G401.6 (cell line): ENCODE data around the gene GSS.

ENCODE experiments used
- FAIRE-seq: peaks from 2 replicates; lab custom pipeline; 2012; peaks lifted over from hg19 to GRCh38; lab: Jason Lieb, UNC

The GSS gene

DNA sequence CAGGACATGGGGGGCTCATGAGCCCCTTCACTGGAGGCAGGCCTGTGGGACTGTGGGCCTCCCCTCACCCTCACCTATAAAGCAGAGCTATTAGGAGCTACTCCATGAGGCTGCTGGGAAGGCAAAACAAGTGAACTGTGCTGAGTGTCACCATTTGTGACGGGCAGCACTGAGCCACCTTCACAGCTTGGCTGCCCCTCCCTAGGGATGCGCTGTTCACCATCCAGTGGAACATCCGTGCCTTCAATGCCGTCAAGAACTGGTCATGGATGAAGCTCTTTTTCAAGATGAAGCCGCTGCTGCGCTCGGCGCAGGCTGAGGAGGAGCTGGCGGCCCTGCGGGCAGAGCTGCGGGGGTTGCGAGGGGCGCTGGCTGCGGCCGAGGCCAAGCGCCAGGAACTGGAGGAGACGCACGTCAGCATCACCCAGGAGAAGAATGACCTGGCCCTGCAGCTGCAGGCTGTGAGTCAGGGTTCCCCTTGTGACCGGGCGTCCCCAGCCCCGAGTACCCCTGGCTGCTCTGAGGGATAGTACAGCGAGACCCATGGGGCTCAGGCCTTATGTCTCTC lies 38.4 kb upstream of the GSS start:
- no peak for FAIRE-seq

DNA sequence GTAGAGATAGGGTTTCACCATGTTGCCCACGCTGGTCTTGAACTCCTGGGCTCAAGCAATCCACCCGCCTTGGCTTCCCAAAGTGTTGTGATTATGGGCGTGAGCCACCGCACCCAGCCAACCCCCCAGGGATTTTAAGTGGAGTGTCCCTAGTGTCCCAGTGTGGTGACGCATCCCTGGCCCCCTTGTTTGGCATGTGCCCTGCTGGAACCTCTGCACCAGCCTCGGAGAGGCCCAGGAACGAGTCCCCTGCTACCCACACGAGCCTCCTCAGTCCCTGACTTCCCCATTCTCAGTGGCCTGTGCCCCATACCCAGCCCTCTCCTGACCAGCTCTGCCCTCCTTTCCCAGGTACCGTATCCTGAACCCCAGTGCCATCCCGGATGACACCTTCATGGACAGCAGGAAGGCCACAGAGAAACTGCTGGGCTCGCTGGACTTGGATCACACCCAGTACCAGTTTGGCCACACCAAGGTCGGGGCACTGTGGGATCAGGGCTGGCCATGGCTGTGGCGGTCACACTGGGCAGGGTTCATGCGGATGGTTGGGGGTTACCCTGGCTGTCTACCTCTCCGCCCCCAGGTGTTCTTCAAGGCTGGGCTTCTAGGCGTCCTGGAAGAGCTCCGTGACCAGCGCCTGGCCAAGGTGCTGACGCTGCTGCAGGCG lies 37.3 kb upstream of the GSS start:
- no peak for FAIRE-seq

DNA sequence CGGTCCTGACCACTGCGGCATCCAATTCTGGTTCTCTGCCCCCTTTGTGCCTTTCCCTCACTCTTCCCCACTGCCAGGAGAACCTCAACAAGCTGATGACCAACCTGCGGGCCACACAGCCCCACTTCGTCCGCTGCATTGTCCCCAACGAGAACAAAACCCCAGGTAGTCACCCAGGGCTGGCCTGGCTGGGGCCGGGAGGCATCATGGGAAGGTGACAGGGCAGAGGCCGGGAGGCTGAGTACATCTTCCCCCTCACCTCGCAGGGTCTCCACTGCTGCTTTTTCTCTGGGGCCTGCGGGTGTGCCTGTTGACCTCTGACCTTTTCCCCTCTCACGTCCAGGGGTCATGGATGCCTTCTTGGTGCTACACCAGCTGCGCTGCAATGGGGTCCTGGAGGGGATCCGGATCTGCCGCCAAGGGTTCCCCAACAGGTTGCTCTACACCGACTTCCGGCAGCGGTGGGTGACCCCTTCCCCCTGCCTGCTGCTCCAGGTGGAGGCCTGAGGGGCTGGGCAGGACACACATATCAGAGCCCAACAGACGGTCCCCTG lies 35.1 kb upstream of the GSS start:
- no peak for FAIRE-seq

DNA sequence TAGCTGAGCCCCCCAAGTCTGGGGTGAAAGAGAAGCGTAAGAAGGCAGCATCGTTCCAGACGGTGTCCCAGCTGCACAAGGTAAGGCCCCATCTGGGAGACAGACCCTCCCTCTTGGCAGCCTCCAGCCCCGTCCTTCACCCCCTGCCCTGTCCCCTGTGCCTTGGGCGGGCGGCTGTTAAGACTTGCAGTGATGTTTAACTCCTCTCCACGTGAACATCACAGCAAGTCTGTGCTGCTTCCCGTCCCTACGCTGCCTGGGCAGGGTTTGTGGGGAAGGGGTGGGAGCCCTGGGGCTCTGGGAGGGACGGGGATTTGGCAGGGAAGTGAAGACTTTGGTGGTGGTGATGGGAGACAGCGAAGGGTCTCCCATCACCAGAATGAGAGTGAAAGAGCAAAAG lies 34.6 kb upstream of the GSS start:
- no peak for FAIRE-seq

DNA sequence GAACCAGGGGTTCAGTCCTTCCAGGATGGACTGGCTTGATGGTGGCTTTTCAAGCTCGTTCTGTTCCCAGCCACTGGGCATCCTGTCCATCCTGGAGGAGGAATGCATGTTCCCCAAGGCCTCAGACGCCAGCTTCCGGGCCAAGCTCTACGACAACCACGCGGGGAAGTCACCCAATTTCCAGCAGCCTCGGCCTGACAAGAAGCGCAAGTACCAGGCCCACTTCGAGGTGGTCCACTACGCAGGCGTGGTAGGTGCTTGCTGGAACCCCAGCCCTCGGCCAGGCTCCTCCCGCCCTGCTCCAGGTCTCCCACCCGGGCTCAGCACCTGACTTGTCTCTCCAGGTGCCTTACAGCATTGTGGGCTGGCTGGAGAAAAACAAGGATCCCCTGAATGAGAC lies 34.1 kb upstream of the GSS start:
- no peak for FAIRE-seq

GRCh38 chr20:34989118-34989517 lies 33.5 kb upstream of the GSS start:
- no peak for FAIRE-seq

GRCh38 chr20:34988191-34988540 lies 32.6 kb upstream of the GSS start:
- no peak for FAIRE-seq

- FAIRE-seq, result no peak
Measured at GRCh38 chr20:34987288-34988190, 31.9 kb upstream of the GSS start.

- no peak for FAIRE-seq
Measured at GRCh38 chr20:34986311-34987287, 31.0 kb upstream of the GSS start.

DNA sequence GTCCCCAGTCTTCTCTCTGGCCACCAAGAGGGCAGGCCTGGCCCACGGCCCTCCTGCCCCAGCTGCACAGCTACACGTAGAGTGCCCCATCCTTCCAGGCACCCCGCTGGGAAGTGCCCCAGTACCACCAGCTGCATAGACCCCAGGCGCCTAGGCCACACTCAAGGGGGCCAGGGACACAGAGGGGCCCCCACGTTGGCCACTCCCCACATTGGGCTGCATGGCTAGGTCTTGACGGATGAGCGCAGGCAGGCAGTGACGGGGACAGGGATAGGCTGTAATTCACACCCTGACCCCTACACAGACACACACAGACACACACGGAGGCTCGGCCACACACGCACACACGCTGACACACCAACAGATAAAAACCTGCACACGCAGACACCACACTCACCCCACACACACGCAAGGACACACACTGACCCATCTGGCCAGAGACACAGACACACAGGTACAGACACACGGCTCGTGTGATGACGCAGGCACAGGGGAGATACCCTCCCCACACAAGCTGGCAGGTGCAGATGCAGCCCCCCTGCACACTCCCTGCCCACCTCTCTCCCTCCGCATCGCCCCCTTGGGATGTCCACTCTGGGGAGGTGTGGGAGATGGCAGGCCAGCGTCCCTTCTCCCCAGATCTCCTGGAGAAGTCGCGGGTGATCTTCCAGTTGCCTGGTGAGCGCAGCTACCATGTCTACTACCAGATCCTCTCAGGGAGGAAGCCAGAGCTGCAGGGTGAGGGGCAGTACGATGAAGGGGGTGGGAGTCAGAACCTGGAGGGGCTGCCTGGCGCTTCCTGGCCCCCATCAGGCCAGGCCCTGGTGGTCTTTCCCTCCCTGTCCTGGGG lies 30.1 kb upstream of the GSS start:
- FAIRE-seq, result no peak

GRCh38 chr20:34984756-34985261 lies 29.2 kb upstream of the GSS start:
- no peak for FAIRE-seq

GRCh38 chr20:34983995-34984735 lies 28.6 kb upstream of the GSS start:
- no peak for FAIRE-seq

DNA sequence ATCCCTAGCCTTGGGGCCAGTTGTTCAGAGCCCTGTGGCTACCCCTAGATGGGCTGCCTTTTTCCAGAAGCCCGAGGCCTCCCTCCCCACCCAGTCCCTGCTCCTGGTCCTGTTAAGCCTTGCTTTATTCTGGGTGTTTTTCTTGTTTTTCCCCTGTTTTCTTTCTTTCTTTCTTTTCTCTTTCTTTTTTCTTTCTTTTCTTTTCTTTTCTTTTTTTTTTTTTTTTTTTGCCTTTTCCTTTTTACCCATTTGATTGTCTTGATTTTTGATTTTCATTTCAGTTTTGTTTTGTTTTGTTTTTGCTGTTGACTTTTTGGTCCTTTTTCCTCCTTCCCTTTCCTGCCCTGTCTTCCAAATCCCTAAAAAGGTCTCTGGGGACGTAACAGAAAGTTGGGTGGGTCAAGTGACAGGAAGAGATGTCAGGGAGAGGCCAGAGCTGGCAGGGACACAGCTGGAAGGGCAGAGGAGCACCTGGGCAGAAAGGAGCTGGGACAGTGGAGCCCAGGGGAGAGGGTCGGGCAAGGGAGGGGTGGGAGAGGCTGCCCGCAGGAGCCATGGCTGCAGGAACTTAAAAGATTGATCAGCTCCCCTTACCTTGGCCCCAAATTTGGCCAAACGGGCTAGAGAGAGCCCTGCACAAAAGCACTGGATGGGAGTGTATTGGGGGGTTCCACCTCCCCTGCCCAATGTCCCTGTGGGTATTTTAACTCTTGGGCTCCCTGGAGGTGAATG lies 27.6 kb upstream of the GSS start:
- no peak for FAIRE-seq

- no peak for FAIRE-seq
Measured at GRCh38 chr20:34982270-34983088, 26.9 kb upstream of the GSS start.

- no peak for FAIRE-seq
Measured at GRCh38 chr20:34980543-34981233, 25.1 kb upstream of the GSS start.

GRCh38 chr20:34979366-34980153 lies 24.0 kb upstream of the GSS start:
- FAIRE-seq, result no peak
